Measurements from ENCODE around the gene ST7.

Gene ST7

DNA sequence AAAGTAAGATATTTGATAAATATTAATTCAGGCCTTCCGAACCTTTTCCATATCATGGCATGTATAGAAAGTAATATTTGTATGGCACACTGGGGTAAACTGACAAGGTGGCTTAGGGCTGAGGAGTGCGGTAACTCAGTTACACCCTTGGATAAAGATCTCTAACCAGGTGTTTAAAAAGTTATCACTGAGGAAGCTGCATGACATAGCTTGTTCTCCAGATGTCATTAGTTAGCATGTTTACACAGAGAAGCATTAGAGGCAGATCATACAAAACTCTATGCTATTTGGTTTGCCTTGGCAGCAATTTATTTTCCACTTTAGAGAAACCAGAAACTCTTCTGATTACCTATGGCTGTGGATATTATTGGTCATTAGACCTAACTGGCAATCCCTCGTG is 118.2 kb downstream of the ST7 start:
- no peak overlapping the region for H3K4me3 Mint-ChIP-seq

DNA sequence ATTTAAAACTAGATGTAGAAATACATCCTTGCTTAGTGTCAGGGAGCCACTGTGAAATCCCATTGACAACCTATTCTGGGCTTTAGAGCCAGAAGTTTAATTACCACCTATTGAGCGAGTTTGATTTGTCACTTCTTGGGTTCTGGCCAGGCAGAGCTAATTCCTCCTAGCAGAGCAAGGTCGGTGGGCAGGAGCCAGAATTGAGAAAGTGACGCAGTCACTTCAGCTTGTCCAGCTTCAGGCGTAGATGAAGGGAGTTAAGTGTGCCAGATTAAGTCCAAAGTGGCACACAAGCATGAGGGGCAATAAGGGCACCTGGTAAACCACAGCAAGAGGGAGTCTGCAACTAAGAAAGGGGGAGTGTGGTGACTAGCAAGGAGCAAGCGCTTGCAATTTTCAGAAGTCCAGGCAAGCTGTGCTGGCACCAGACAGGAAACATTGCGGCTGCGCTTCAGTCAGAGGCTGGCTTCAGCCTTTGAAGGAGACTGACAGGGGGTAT is 119.4 kb downstream of the ST7 start:
- Mint-ChIP-seq H3K9me3 (peaks cover 14% of the 10 kb centered on the region), H3K27me3 (ENCODE audit: low read depth) (peaks cover 2% of the 10 kb centered on the region), H3K4me3 (no peak overlapping the region), H3K27ac (no peak overlapping the region), H3K36me3 (ENCODE audit: low read depth) (no peaks in the 10 kb centered on the region), H3K4me1 (ENCODE audit: low read depth) (peaks cover 8% of the 10 kb centered on the region)
- DNase-seq (ENCODE audit: low spot score): no peak

More for the DNA sequence above, 118.2 kb downstream of the ST7 start:
- H3K27me3 Mint-ChIP-seq (ENCODE audit: low read depth): peaks cover 2% of the 10 kb centered on the region
- no peak for DNase-seq (ENCODE audit: low spot score)
- no peak overlapping the region for H3K27ac Mint-ChIP-seq
- H3K4me1 Mint-ChIP-seq (ENCODE audit: low read depth): peaks cover 11% of the 10 kb centered on the region
- H3K9me3 Mint-ChIP-seq: peaks cover 9% of the 10 kb centered on the region
- no peaks in the 10 kb centered on the region for H3K36me3 Mint-ChIP-seq (ENCODE audit: low read depth)

DNA sequence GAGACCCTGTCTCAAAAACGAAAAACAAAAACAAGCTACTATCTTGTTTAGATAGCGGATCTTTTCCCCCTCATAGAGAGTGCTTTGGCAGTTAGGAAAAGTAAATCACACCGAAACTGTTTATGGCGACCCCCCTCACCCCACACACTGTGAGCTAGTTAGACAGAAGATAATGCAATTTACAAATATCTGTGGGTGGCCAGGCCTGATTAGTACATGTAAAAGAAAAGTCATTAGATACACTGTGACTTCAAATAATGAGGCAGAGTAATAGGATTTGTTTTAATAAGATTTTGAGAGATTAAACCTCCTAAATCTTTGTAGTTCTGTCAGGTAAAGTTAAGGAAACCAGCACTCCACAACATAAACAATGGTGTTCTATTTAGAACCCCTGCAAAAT is 121.1 kb downstream of the ST7 start:
- no peaks in the 10 kb centered on the region for H3K36me3 Mint-ChIP-seq (ENCODE audit: low read depth)
- H3K27ac Mint-ChIP-seq: no peak overlapping the region
- H3K27me3 Mint-ChIP-seq (ENCODE audit: low read depth): peaks cover 2% of the 10 kb centered on the region
- peaks cover 14% of the 10 kb centered on the region for H3K9me3 Mint-ChIP-seq
- H3K4me3 Mint-ChIP-seq: no peak overlapping the region
- DNase-seq (ENCODE audit: low spot score): no peak
- peaks cover under 1% of the 10 kb centered on the region for H3K4me1 Mint-ChIP-seq (ENCODE audit: low read depth)

- Mint-ChIP-seq H3K27me3 (ENCODE audit: low read depth) (peaks cover 1% of the 10 kb centered on the region), H3K27ac (no peak overlapping the region), H3K36me3 (ENCODE audit: low read depth) (no peaks in the 10 kb centered on the region), H3K9me3 (peaks cover 14% of the 10 kb centered on the region), H3K4me1 (ENCODE audit: low read depth) (no peaks in the 10 kb centered on the region), H3K4me3 (no peak overlapping the region)
- no peak for DNase-seq (ENCODE audit: low spot score)
These were observed 122.6 kb downstream of the ST7 start for GRCh38 chr7:117075934-117076333.

- Mint-ChIP-seq H3K27ac (no peak overlapping the region), H3K9me3 (peaks cover 14% of the 10 kb centered on the region), H3K4me3 (no peak overlapping the region), H3K36me3 (ENCODE audit: low read depth) (no peaks in the 10 kb centered on the region), H3K4me1 (ENCODE audit: low read depth) (no peaks in the 10 kb centered on the region), H3K27me3 (ENCODE audit: low read depth) (peaks cover 1% of the 10 kb centered on the region)
- DNase-seq (ENCODE audit: low spot score): no peak
These were observed 123.2 kb downstream of the ST7 start for GRCh38 chr7:117076426-117076943.

- peaks cover 4% of the 10 kb centered on the region for H3K27me3 Mint-ChIP-seq (ENCODE audit: low read depth)
- peaks cover 14% of the 10 kb centered on the region for H3K9me3 Mint-ChIP-seq
- H3K27ac Mint-ChIP-seq: no peak overlapping the region
- H3K4me1 Mint-ChIP-seq (ENCODE audit: low read depth): no peaks in the 10 kb centered on the region
- no peaks in the 10 kb centered on the region for H3K36me3 Mint-ChIP-seq (ENCODE audit: low read depth)
- DNase-seq (ENCODE audit: low spot score): no peak
- no peak overlapping the region for H3K4me3 Mint-ChIP-seq
These were observed 124.4 kb downstream of the ST7 start for GRCh38 chr7:117077658-117078057.

GRCh38 chr7:117082647-117083046 is 129.3 kb downstream of the ST7 start:
- peaks cover 15% of the 10 kb centered on the region for H3K4me1 Mint-ChIP-seq (ENCODE audit: low read depth)
- no peaks in the 10 kb centered on the region for H3K9me3 Mint-ChIP-seq
- peaks cover 7% of the 10 kb centered on the region for H3K27me3 Mint-ChIP-seq (ENCODE audit: low read depth)
- no peak for DNase-seq (ENCODE audit: low spot score)
- H3K27ac Mint-ChIP-seq: no peak overlapping the region
- no peak overlapping the region for H3K4me3 Mint-ChIP-seq
- no peaks in the 10 kb centered on the region for H3K36me3 Mint-ChIP-seq (ENCODE audit: low read depth)

DNA sequence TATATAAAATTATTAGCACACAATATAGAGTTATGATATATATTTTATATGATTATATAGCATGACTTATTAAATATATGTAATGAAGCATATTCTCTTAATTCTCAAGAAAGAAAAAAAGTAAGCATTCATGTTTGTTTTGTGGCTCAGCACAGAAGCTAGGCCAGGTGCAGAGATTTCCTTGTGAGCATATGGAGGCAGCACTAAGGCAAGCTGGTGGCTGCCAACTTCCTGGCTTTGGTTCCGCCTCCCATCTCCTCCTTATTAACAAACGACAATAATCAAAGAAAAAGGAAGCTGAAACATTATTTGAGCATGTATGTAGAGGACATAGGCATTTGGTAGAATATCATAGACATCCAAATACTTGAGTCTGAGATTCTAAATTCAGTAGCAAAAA is 130.3 kb downstream of the ST7 start:
- peaks cover 20% of the 10 kb centered on the region for H3K4me1 Mint-ChIP-seq (ENCODE audit: low read depth)
- DNase-seq (ENCODE audit: low spot score): no peak
- no peaks in the 10 kb centered on the region for H3K9me3 Mint-ChIP-seq
- no peak overlapping the region for H3K27ac Mint-ChIP-seq
- peaks cover 8% of the 10 kb centered on the region for H3K27me3 Mint-ChIP-seq (ENCODE audit: low read depth)
- H3K4me3 Mint-ChIP-seq: no peak overlapping the region
- no peaks in the 10 kb centered on the region for H3K36me3 Mint-ChIP-seq (ENCODE audit: low read depth)

- H3K4me1 Mint-ChIP-seq (ENCODE audit: low read depth): peaks cover 20% of the 10 kb centered on the region
- no peaks in the 10 kb centered on the region for H3K36me3 Mint-ChIP-seq (ENCODE audit: low read depth)
- H3K9me3 Mint-ChIP-seq: no peaks in the 10 kb centered on the region
- H3K27me3 Mint-ChIP-seq (ENCODE audit: low read depth): peaks cover 8% of the 10 kb centered on the region
- no peak for DNase-seq (ENCODE audit: low spot score)
- no peak overlapping the region for H3K27ac Mint-ChIP-seq
- no peak overlapping the region for H3K4me3 Mint-ChIP-seq
These were observed 131.0 kb downstream of the ST7 start for GRCh38 chr7:117084286-117084685.

- peaks cover 8% of the 10 kb centered on the region for H3K27me3 Mint-ChIP-seq (ENCODE audit: low read depth)
- DNase-seq (ENCODE audit: low spot score): no peak
- no peak overlapping the region for H3K27ac Mint-ChIP-seq
- no peaks in the 10 kb centered on the region for H3K36me3 Mint-ChIP-seq (ENCODE audit: low read depth)
- no peak overlapping the region for H3K4me3 Mint-ChIP-seq
- peaks cover 20% of the 10 kb centered on the region for H3K4me1 Mint-ChIP-seq (ENCODE audit: low read depth)
- no peaks in the 10 kb centered on the region for H3K9me3 Mint-ChIP-seq
These were observed 132.0 kb downstream of the ST7 start for GRCh38 chr7:117085275-117085674.

DNA sequence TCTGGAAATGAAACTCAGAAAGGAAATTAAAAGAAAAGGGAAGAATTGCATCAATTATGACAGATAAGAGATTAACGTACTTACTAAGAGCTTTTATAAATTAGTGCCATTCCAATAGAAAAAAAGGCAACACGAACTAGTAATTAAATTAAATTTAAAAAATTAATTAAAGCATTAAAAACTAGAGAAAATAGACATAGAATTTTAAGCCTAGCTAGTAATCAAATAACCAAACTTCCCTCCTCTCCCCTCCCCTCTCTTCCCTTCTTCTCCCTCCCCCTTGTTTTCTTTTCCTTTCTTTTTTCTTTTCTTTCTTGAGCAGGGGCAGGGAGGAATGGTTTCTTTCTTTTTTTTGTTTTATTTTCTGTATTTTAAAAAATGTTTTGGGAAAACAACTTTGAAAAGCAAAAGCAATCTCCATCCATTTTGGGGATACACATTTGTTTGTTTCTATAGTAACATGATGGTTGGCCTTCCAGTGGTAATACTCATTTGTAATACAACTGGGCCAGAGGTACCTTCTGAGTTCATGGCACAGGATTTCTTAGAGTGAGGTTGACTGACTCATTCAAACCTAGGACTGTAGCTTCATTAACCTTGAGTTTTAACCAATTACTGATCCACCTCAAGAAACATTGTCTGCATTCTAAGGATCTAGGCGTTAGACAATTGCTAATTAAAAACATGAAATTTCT is 132.6 kb downstream of the ST7 start:
- no peak overlapping the region for H3K27ac Mint-ChIP-seq
- peaks cover 8% of the 10 kb centered on the region for H3K27me3 Mint-ChIP-seq (ENCODE audit: low read depth)
- no peak for DNase-seq (ENCODE audit: low spot score)
- no peak overlapping the region for H3K4me3 Mint-ChIP-seq
- no peaks in the 10 kb centered on the region for H3K9me3 Mint-ChIP-seq
- peaks cover 20% of the 10 kb centered on the region for H3K4me1 Mint-ChIP-seq (ENCODE audit: low read depth)
- H3K36me3 Mint-ChIP-seq (ENCODE audit: low read depth): no peaks in the 10 kb centered on the region

DNA sequence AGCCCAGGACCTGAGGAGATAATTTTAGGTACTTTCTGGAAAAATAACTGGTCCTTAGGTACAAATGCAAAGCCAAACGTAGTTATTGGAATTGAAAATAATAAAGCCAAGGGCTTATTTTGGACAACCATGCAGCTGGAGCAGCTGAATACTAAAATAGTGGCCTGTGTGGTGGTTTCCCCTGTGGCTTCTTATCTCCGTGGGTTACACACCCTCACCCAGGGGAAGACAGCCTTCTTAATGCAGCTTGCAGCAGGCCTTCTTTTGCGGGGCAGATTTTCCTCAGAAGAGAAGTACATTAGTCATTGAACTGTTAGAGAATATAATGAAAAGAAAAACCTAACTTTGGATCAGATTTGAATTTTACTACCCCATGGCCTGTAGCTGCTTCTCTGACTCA is 133.5 kb downstream of the ST7 start:
- no peak for DNase-seq (ENCODE audit: low spot score)
- H3K4me1 Mint-ChIP-seq (ENCODE audit: low read depth): peaks cover 20% of the 10 kb centered on the region
- H3K9me3 Mint-ChIP-seq: no peaks in the 10 kb centered on the region
- peaks cover 6% of the 10 kb centered on the region for H3K27me3 Mint-ChIP-seq (ENCODE audit: low read depth)
- H3K27ac Mint-ChIP-seq: no peak overlapping the region
- no peak overlapping the region for H3K4me3 Mint-ChIP-seq
- H3K36me3 Mint-ChIP-seq (ENCODE audit: low read depth): no peaks in the 10 kb centered on the region

DNA sequence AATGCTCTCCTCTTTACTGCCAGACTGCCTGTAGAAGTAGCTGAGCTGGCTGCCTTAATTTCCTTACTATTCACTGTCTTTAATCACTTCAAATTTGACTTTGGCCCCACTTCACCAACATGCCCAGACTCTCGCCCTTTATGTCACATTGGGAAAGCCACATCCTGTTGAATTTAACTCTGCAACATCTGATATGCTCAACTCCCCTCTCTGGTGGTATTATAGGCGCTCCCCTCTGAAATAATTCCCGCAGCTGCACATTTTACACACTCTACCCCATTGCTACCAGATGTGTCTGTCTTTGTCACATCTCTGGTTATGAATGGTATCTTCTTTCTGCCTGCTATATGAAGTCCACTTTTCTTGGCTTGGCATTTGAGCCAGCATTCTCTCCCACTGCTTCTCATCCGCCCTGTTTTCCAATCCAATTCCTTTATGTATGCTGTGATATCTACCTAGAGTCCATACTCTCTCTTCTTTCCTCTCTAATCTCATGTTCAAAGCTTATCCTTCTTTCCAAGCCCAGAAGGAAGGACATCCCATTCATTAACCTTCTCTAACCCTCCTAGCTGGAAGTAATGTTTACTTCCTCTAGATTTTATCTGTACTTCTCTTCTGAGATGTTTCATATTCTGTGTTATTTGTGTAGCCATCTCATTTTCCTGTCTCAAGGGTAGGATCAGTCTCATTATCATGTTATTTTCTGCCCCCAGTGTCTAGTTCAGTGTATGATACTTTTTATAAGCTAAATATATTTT is 134.5 kb downstream of the ST7 start:
- H3K27ac Mint-ChIP-seq: no peak overlapping the region

GRCh38 chr7:117088623-117089194 is 135.4 kb downstream of the ST7 start:
- Mint-ChIP-seq H3K27me3 (ENCODE audit: low read depth) (peaks cover 5% of the 10 kb centered on the region), H3K36me3 (ENCODE audit: low read depth) (no peaks in the 10 kb centered on the region), H3K9me3 (no peaks in the 10 kb centered on the region), H3K4me3 (no peak overlapping the region), H3K4me1 (ENCODE audit: low read depth) (peaks cover 20% of the 10 kb centered on the region), H3K27ac (no peak overlapping the region)
- DNase-seq (ENCODE audit: low spot score): no peak

More for the DNA sequence above, 134.5 kb downstream of the ST7 start:
- DNase-seq (ENCODE audit: low spot score): no peak
- Mint-ChIP-seq H3K4me1 (ENCODE audit: low read depth) (peaks cover 20% of the 10 kb centered on the region), H3K9me3 (no peaks in the 10 kb centered on the region), H3K4me3 (peak overlapping the region; percentile 2), H3K27me3 (ENCODE audit: low read depth) (peaks cover 5% of the 10 kb centered on the region), H3K36me3 (ENCODE audit: low read depth) (no peaks in the 10 kb centered on the region)
